Liver (tissue), 9 donors: Measurements from ENCODE around the gene STUM. TPM values are rescaled to one million over a fixed set of nuclear protein-coding genes. Genes with fewer than 3 reads are reported as not detected.

ENCODE experiments used
- DNase-seq: peaks from one replicate; pipeline ENCODE4 v3.0.0-alpha.2; 2017; ENCODE audit warnings: low spot score
- H3K27ac ChIP-seq, 2 donors: one replicate each; pipeline ENCODE4 v1.7.0; 2013; ENCODE audit warnings: inconsistent platforms in 2 of 2, low read length in 2 of 2, control low read depth in 1 of 2, low read depth in 1 of 2, mild to moderate bottlenecking in 1 of 2
- H3K27me3 ChIP-seq, 4 donors: one replicate each; pipeline versions ENCODE4 v1.6.1 to v1.7.0; 2013; ENCODE audit warnings: low read length in 3 of 4, inconsistent platforms in 1 of 4, mild to moderate bottlenecking in 1 of 4, moderate library complexity in 1 of 4; ENCODE audit not compliant: control insufficient read depth in 4 of 4, insufficient read depth in 4 of 4
- H3K36me3 ChIP-seq, 4 donors: one replicate each; pipeline versions ENCODE4 v1.6.1 to v1.7.0; 2013; ENCODE audit warnings: low read length in 3 of 4, mild to moderate bottlenecking in 3 of 4, low read depth in 1 of 4, moderate library complexity in 1 of 4; ENCODE audit not compliant: control insufficient read depth in 4 of 4, insufficient read depth in 3 of 4
- H3K4me1 ChIP-seq, 4 donors: one replicate each; pipeline versions ENCODE4 v1.6.1 to v1.7.0; 2013; ENCODE audit warnings: low read length in 3 of 4, mild to moderate bottlenecking in 3 of 4, moderate library complexity in 1 of 4; ENCODE audit not compliant: control insufficient read depth in 4 of 4, insufficient read depth in 4 of 4
- H3K4me3 ChIP-seq, 3 donors: one replicate each; pipeline versions ENCODE4 v1.6.1 to v1.7.0; 2013; ENCODE audit warnings: low read length in 3 of 3, control low read depth in 1 of 3, low read depth in 1 of 3, mild to moderate bottlenecking in 1 of 3
- H3K9ac ChIP-seq, 2 donors: one replicate each; pipeline ENCODE4 v1.7.0; 2013; ENCODE audit warnings: low read length in 2 of 2, mild to moderate bottlenecking in 2 of 2, moderate library complexity in 2 of 2, control low read depth in 1 of 2, low read depth in 1 of 2
- H3K9me3 ChIP-seq, 4 donors: one replicate each; pipeline versions ENCODE4 v1.6.1 to v1.7.0; 2013; ENCODE audit warnings: low read length in 3 of 4; ENCODE audit not compliant: control insufficient read depth in 4 of 4
- EGR1 ChIP-seq, 2 donors: IDR thresholded peaks; 2 replicates each; pipeline ENCODE4 v1.6.1; 2016 to 2018; ENCODE audit warnings: antibody characterized with exemption in 2 of 2, low read depth in 2 of 2
- FOXA1 ChIP-seq: IDR thresholded peaks from 2 replicates; pipeline ENCODE4 v1.6.1; 2016; ENCODE audit warnings: antibody characterized with exemption
- FOXA2 ChIP-seq: IDR thresholded peaks from 2 replicates; pipeline ENCODE4 v1.6.1; 2016; ENCODE audit warnings: antibody characterized with exemption
- GABPA ChIP-seq, 2 donors: IDR thresholded peaks in 1 of 2; conservative IDR thresholded peaks in 1 of 2; 2 replicates each; pipeline ENCODE4 v1.6.1; 2016; ENCODE audit warnings: antibody characterized with exemption in 2 of 2, mild to moderate bottlenecking in 1 of 2, moderate library complexity in 1 of 2
- HNF4A ChIP-seq, 2 donors: conservative IDR thresholded peaks; 2 replicates each; pipeline ENCODE4 v1.6.1; 2016; ENCODE audit warnings: antibody characterized with exemption in 2 of 2, mild to moderate bottlenecking in 2 of 2
- HNF4G ChIP-seq: IDR thresholded peaks from 2 replicates; pipeline ENCODE4 v1.6.1; 2016; ENCODE audit warnings: antibody characterized with exemption
- JUND ChIP-seq, 2 donors: IDR thresholded peaks; 2 replicates each; pipeline ENCODE4 v1.6.1; 2016; ENCODE audit warnings: antibody characterized with exemption in 2 of 2
- NR2F2 ChIP-seq: IDR thresholded peaks from 2 replicates; pipeline ENCODE4 v1.6.1; 2016; ENCODE audit warnings: antibody characterized with exemption
- RAD21 ChIP-seq, 2 donors: IDR thresholded peaks; 2 replicates each; pipeline ENCODE4 v1.6.1; 2016; ENCODE audit warnings: antibody characterized with exemption in 2 of 2, mild to moderate bottlenecking in 2 of 2
- RXRA ChIP-seq, 2 donors: IDR thresholded peaks; 2 replicates each; pipeline ENCODE4 v1.6.1; 2017 to 2018; ENCODE audit warnings: antibody characterized with exemption in 2 of 2, mild to moderate bottlenecking in 1 of 2
- SP1 ChIP-seq: IDR thresholded peaks from 2 replicates; pipeline ENCODE4 v1.6.1; 2018; ENCODE audit warnings: antibody characterized with exemption, mild to moderate bottlenecking
- TAF1 ChIP-seq: conservative IDR thresholded peaks from 2 replicates; pipeline ENCODE4 v1.6.1; 2016; ENCODE audit warnings: antibody characterized with exemption, mild to moderate bottlenecking
- YY1 ChIP-seq: IDR thresholded peaks from 2 replicates; pipeline ENCODE4 v1.6.1; 2016; ENCODE audit warnings: antibody characterized with exemption, mild to moderate bottlenecking
- WGBS: extraction: QIAGEN DNeasy Blood & Tissue Kit; methylation state at CpG from one replicate; pipeline ENCODE4 v1.1.7; 2013; 5-methylcytosine and 5-hydroxymethylcytosine counted together
- polyA plus RNA-seq, 2 donors: library from polyadenylated mRNA; stranded (reverse) in 1 of 2; unstranded in 1 of 2; fragments of 200-250 nt in 1 of 2; fragments of >200 nt in 1 of 2; fragmentation: Nextera tagmentation in 1 of 2; extraction: Ambion mirVana in 1 of 2; gene quantifications; one replicate each; pipeline versions ENCODE4 v1.2.1 to v1.2.3, GENCODE V29; 2013 to 2015
- total RNA-seq, 2 donors: library from RNA; depleted of rRNA; stranded (reverse); fragments of >200 nt; gene quantifications; one replicate each; pipeline ENCODE4 v1.2.3, GENCODE V29; 2014
- TF ChIP-seq, protein P1 (sequence below): IDR thresholded peaks from 2 replicates; pipeline ENCODE4 v1.6.1; 2016; ENCODE audit warnings: antibody characterized with exemption
- TF ChIP-seq, protein P2 (sequence below): IDR thresholded peaks from 2 replicates; pipeline ENCODE4 v1.6.1; 2016; ENCODE audit warnings: antibody characterized with exemption
- TF ChIP-seq, protein P3 (sequence below): IDR thresholded peaks from 2 replicates; pipeline ENCODE4 v1.6.1; 2016; ENCODE audit warnings: antibody characterized with exemption, mild to moderate bottlenecking
- TF ChIP-seq, protein P4 (sequence below): fragments of 150-350 bp; IDR thresholded peaks from 2 replicates; pipeline ENCODE4 v1.5.1; 2017; ENCODE audit warnings: improper control_type of control experiment, low read depth, low read length; ENCODE audit not compliant: missing input control
- TF ChIP-seq, protein P5 (sequence below): IDR thresholded peaks from 2 replicates; pipeline ENCODE4 v1.6.1; 2016; ENCODE audit warnings: antibody characterized with exemption
- donor health status: healthy.
- donor health status: healthy.
- donor health status: healthy.
- donor health status: healthy.
- donor health status: healthy.

STUM gene
- total and polyA plus RNA-seq, 4 donors = 0.03 to 0.14 (median 0.07) TPM

DNA sequence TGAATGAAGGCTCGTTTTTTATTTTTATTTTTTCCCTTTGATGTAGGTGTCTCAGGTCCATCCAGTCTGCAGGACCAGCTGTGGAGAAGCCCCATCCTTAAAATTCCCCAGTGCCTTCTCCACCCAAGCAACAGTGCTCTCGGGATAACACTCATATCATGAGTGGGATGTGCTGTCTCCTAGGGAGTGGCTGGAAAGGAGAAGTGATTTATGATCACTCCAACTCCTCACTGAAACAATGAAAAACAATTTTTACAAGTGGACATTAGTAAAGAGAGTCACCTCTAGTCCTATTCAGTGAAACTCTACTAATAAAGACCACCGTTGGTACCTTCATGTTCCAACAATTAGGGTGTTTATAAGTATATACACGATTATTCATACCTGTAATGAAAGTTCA, 3.5 kb downstream of the STUM start:
- WGBS = 73% methylated on average over 4 of the region's 4 CpGs
- Histone ChIP-seq H3K4me1 (peaks cover 10 to 30% (median 21%) of the 10 kb centered on the region in 4 donors), H3K27ac (no peak overlapping the region), H3K9ac (no peak overlapping the region), H3K36me3 (no peaks in the 10 kb centered on the region), H3K27me3 (peaks cover 0 to 6% (median 0%) of the 10 kb centered on the region in 4 donors), H3K4me3 (no peak overlapping the region), H3K9me3 (no peaks in the 10 kb centered on the region)
- TF ChIP-seq, protein P1, sequence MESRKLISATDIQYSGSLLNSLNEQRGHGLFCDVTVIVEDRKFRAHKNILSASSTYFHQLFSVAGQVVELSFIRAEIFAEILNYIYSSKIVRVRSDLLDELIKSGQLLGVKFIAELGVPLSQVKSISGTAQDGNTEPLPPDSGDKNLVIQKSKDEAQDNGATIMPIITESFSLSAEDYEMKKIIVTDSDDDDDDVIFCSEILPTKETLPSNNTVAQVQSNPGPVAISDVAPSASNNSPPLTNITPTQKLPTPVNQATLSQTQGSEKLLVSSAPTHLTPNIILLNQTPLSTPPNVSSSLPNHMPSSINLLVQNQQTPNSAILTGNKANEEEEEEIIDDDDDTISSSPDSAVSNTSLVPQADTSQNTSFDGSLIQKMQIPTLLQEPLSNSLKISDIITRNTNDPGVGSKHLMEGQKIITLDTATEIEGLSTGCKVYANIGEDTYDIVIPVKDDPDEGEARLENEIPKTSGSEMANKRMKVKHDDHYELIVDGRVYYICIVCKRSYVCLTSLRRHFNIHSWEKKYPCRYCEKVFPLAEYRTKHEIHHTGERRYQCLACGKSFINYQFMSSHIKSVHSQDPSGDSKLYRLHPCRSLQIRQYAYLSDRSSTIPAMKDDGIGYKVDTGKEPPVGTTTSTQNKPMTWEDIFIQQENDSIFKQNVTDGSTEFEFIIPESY = no peak
- TF ChIP-seq SP1 (no peak), FOXA2 (no peak), GABPA (IDR thresholded peaks at IDR 0.05 in 1 of 2, conservative IDR thresholded peaks at IDR 0.05 in 1 of 2) (no peak), HNF4G (no peak), FOXA1 (no peak), RXRA (IDR thresholded peaks at IDR 0.05) (no peak), TAF1 (no peak), NR2F2 (no peak), JUND (IDR thresholded peaks at IDR 0.05) (no peak), HNF4A (conservative IDR thresholded peaks at IDR 0.05) (no peak), EGR1 (IDR thresholded peaks at IDR 0.05; ENCODE audit: low read depth in 2 of 2) (no peak), YY1 (no peak), RAD21 (IDR thresholded peaks at IDR 0.05) (no peak)
- TF ChIP-seq, protein P2, sequence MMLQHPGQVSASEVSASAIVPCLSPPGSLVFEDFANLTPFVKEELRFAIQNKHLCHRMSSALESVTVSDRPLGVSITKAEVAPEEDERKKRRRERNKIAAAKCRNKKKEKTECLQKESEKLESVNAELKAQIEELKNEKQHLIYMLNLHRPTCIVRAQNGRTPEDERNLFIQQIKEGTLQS = no peak
- TF ChIP-seq, protein P3, sequence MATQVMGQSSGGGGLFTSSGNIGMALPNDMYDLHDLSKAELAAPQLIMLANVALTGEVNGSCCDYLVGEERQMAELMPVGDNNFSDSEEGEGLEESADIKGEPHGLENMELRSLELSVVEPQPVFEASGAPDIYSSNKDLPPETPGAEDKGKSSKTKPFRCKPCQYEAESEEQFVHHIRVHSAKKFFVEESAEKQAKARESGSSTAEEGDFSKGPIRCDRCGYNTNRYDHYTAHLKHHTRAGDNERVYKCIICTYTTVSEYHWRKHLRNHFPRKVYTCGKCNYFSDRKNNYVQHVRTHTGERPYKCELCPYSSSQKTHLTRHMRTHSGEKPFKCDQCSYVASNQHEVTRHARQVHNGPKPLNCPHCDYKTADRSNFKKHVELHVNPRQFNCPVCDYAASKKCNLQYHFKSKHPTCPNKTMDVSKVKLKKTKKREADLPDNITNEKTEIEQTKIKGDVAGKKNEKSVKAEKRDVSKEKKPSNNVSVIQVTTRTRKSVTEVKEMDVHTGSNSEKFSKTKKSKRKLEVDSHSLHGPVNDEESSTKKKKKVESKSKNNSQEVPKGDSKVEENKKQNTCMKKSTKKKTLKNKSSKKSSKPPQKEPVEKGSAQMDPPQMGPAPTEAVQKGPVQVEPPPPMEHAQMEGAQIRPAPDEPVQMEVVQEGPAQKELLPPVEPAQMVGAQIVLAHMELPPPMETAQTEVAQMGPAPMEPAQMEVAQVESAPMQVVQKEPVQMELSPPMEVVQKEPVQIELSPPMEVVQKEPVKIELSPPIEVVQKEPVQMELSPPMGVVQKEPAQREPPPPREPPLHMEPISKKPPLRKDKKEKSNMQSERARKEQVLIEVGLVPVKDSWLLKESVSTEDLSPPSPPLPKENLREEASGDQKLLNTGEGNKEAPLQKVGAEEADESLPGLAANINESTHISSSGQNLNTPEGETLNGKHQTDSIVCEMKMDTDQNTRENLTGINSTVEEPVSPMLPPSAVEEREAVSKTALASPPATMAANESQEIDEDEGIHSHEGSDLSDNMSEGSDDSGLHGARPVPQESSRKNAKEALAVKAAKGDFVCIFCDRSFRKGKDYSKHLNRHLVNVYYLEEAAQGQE = no peak
- TF ChIP-seq, protein P4, sequence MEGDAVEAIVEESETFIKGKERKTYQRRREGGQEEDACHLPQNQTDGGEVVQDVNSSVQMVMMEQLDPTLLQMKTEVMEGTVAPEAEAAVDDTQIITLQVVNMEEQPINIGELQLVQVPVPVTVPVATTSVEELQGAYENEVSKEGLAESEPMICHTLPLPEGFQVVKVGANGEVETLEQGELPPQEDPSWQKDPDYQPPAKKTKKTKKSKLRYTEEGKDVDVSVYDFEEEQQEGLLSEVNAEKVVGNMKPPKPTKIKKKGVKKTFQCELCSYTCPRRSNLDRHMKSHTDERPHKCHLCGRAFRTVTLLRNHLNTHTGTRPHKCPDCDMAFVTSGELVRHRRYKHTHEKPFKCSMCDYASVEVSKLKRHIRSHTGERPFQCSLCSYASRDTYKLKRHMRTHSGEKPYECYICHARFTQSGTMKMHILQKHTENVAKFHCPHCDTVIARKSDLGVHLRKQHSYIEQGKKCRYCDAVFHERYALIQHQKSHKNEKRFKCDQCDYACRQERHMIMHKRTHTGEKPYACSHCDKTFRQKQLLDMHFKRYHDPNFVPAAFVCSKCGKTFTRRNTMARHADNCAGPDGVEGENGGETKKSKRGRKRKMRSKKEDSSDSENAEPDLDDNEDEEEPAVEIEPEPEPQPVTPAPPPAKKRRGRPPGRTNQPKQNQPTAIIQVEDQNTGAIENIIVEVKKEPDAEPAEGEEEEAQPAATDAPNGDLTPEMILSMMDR = no peak
- TF ChIP-seq, protein P5, sequence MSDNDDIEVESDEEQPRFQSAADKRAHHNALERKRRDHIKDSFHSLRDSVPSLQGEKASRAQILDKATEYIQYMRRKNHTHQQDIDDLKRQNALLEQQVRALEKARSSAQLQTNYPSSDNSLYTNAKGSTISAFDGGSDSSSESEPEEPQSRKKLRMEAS = no peak
- DNase-seq = no peak
